CD14-positive monocyte (primary cell): ENCODE measurements around the gene SEC16A. TPM values are rescaled to one million over a fixed set of nuclear protein-coding genes. Genes with fewer than 3 reads are reported as not detected.

ENCODE experiments used
- DNase-seq, 3 donors: peaks; one replicate each; pipeline ENCODE4 v3.0.0-alpha.2; 2011 to 2022
- H2AFZ ChIP-seq: 2 replicates; pipeline ENCODE4 v1.6.0; 2012; ENCODE audit warnings: mild to moderate bottlenecking, low read depth, low read length, inconsistent platforms; ENCODE audit not compliant: insufficient read depth, poor library complexity, severe bottlenecking
- H3K27ac ChIP-seq, 2 donors: 1 replicate in 1 of 2; 2 replicates in 1 of 2; pipeline ENCODE4 v1.5.1; 2012 to 2013; ENCODE audit warnings: low read length in 2 of 2, control low read depth in 1 of 2, inconsistent platforms in 1 of 2, low read depth in 1 of 2, mild to moderate bottlenecking in 1 of 2
- H3K27me3 ChIP-seq, 2 donors: one replicate each; pipeline versions ENCODE4 v1.6.0 to v1.6.1; 2011 to 2013; ENCODE audit warnings: low read length in 2 of 2; ENCODE audit not compliant: control insufficient read depth in 2 of 2, insufficient read depth in 2 of 2
- H3K36me3 ChIP-seq, 2 donors: replicated peaks in 1 of 2; 1 replicate in 1 of 2; 2 replicates in 1 of 2; pipeline versions ENCODE4 v1.5.1 to v1.6.1; 2012 to 2013; ENCODE audit warnings: low read length in 2 of 2, control low read depth in 1 of 2, inconsistent platforms in 1 of 2, mild to moderate bottlenecking in 1 of 2; ENCODE audit not compliant: insufficient read depth in 2 of 2, control insufficient read depth in 1 of 2
- H3K4me1 ChIP-seq, 2 donors: 1 replicate in 1 of 2; 2 replicates in 1 of 2; pipeline versions ENCODE4 v1.5.1 to v1.6.1; 2012 to 2013; ENCODE audit warnings: low read length in 2 of 2, control low read depth in 1 of 2, inconsistent platforms in 1 of 2, mild to moderate bottlenecking in 1 of 2, moderate library complexity in 1 of 2; ENCODE audit not compliant: insufficient read depth in 2 of 2, control insufficient read depth in 1 of 2
- H3K4me2 ChIP-seq: replicated peaks from 2 replicates; pipeline ENCODE3; 2012; ENCODE audit warnings: low read length, moderate library complexity, mild to moderate bottlenecking; ENCODE audit not compliant: poor library complexity, severe bottlenecking; ENCODE audit errors: extremely low read depth
- H3K4me3 ChIP-seq, 3 experiments: fragments of 200-600 bp in 1 of 3; sonication (generic) in 1 of 3; replicated peaks in 1 of 3; 1 replicate in 2 of 3; 2 replicates in 1 of 3; pipeline ENCODE4 v1.5.1; 2011 to 2013; ENCODE audit warnings: low read length in 3 of 3, mild to moderate bottlenecking in 3 of 3, control low read depth in 2 of 3, low read depth in 2 of 3, inconsistent platforms in 1 of 3, moderate library complexity in 1 of 3
- H3K79me2 ChIP-seq: 2 replicates; pipeline ENCODE4 v1.6.0; 2012; ENCODE audit warnings: mild to moderate bottlenecking, control low read depth, inconsistent platforms, low read length, moderate library complexity; ENCODE audit not compliant: insufficient read depth
- H3K9ac ChIP-seq: 2 replicates; pipeline ENCODE4 v1.6.0; 2017; ENCODE audit warnings: low read length, mild to moderate bottlenecking; ENCODE audit not compliant: insufficient read depth, poor library complexity, severe bottlenecking
- H3K9me3 ChIP-seq, 2 donors: replicated peaks in 1 of 2; 1 replicate in 1 of 2; 2 replicates in 1 of 2; pipeline versions ENCODE4 v1.5.1 to v1.6.1; 2012 to 2013; ENCODE audit warnings: low read length in 2 of 2, control low read depth in 1 of 2; ENCODE audit not compliant: control insufficient read depth in 1 of 2, insufficient read depth in 1 of 2
- H4K20me1 ChIP-seq: 2 replicates; pipeline ENCODE4 v1.6.0; 2012; ENCODE audit warnings: mild to moderate bottlenecking, low read length, control low read depth, moderate library complexity; ENCODE audit not compliant: insufficient read depth
- H3K27ac Mint-ChIP-seq, 7 donors: one replicate each; pipeline ENCODE4 v1.8.0; 2020; ENCODE audit warnings: mild to moderate bottlenecking in 7 of 7, mixed read lengths in 7 of 7, moderate library complexity in 6 of 7, inconsistent platforms in 2 of 7
- H3K27me3 Mint-ChIP-seq, 3 donors: one replicate each; pipeline ENCODE4 v1.8.0; 2021 to 2022; ENCODE audit warnings: low read depth in 3 of 3, mild to moderate bottlenecking in 3 of 3, mixed read lengths in 3 of 3, moderate library complexity in 3 of 3, inconsistent platforms in 1 of 3
- H3K36me3 Mint-ChIP-seq, 2 donors: one replicate each; pipeline ENCODE4 v1.8.0; 2020; ENCODE audit warnings: mixed read lengths in 2 of 2, inconsistent platforms in 1 of 2, mild to moderate bottlenecking in 1 of 2
- H3K4me1 Mint-ChIP-seq: one replicate; pipeline ENCODE4 v1.8.0; 2020; ENCODE audit warnings: mild to moderate bottlenecking, mixed read lengths
- H3K4me3 Mint-ChIP-seq, 2 donors: one replicate each; pipeline ENCODE4 v1.8.0; 2020; ENCODE audit warnings: mild to moderate bottlenecking in 2 of 2, mixed read lengths in 2 of 2, moderate library complexity in 1 of 2
- H3K9me3 Mint-ChIP-seq, 7 donors: one replicate each; pipeline ENCODE4 v1.8.0; 2020 to 2022; ENCODE audit warnings: mixed read lengths in 7 of 7, mild to moderate bottlenecking in 6 of 7, moderate library complexity in 6 of 7, inconsistent platforms in 2 of 7
- CTCF ChIP-seq: fragments of 200-600 bp; IDR thresholded peaks from one replicate; pipeline ENCODE4 v1.8.0; 2022; ENCODE audit warnings: antibody characterized with exemption, mild to moderate bottlenecking
- WGBS: methylation state at CpG from one replicate; pipeline ENCODE4 v1.1.5; 2013; ENCODE audit warnings: missing lambda C conversion rate; ENCODE audit not compliant: insufficient coverage; 5-methylcytosine and 5-hydroxymethylcytosine counted together
- intact Hi-C, 2 donors: fragments of 100-400 bp; cut with micrococcal nuclease; formaldehyde crosslinking; loops; one replicate each; pipeline versions ENCODE4 v1.15.0 to v1.15.1; 2023
- polyA plus RNA-seq, 3 donors: library from polyadenylated mRNA; depleted of rRNA in 1 of 3; unstranded in 2 of 3; stranded (reverse) in 1 of 3; fragments of 300-500 nt in 2 of 3; fragments of >200 nt in 1 of 3; fragmentation: Illumina TruSeq in 2 of 3; gene quantifications; 1 replicate in 2 of 3; 2 replicates in 1 of 3; pipeline ENCODE4 v1.2.3, GENCODE V29; 2012 to 2021

SEC16A gene
- polyA plus RNA-seq, 3 donors: 11.1 to 36.8 (median 19.1) TPM

- H3K4me3 Mint-ChIP-seq: no peak overlapping the region
- 98% methylated on average over 20 of the region's 28 CpGs for WGBS
Measured at GRCh38 chr9:136507221-136507991, 24.6 kb upstream of the SEC16A start.

GRCh38 chr9:136506425-136506824, 23.6 kb upstream of the SEC16A start:
- Mint-ChIP-seq H3K27me3 (peaks cover 0 to 4% (median 0%) of the 10 kb centered on the region in 3 donors), H3K36me3 (peaks cover 59 to 94% of the 10 kb centered on the region in 2 donors), H3K27ac (no peak overlapping the region), H3K4me3 (no peak overlapping the region), H3K9me3 (no peaks in the 10 kb centered on the region), H3K4me1 (no peaks in the 10 kb centered on the region)
- Histone ChIP-seq H3K79me2 (no peaks in the 10 kb centered on the region), H3K27ac (no peak overlapping the region), H3K36me3 (peaks cover 98 to 100% of the 10 kb centered on the region in 2 donors), H3K27me3 (no peaks in the 10 kb centered on the region), H3K9me3 (no peaks in the 10 kb centered on the region), H4K20me1 (peaks cover 99% of the 10 kb centered on the region), H3K4me3 (no peak overlapping the region), H3K9ac (no peak overlapping the region), H3K4me1 (no peaks in the 10 kb centered on the region), H2AFZ (no peak overlapping the region), H3K4me2 (no peak overlapping the region)
- intact Hi-C loops: no loop called here
- WGBS: 96% methylated on average over 30 of the region's 30 CpGs
- no peak for TF ChIP-seq CTCF
- no peak for DNase-seq

More at GRCh38 chr9:136507221-136507991, 24.6 kb upstream of the SEC16A start:
- Histone ChIP-seq H3K4me3 (no peak overlapping the region), H3K27me3 (no peaks in the 10 kb centered on the region), H3K27ac (no peak overlapping the region), H3K9me3 (no peaks in the 10 kb centered on the region), H3K4me1 (no peaks in the 10 kb centered on the region), H2AFZ (no peak overlapping the region), H3K36me3 (peaks cover 99 to 100% of the 10 kb centered on the region in 2 donors), H3K4me2 (no peak overlapping the region), H3K9ac (no peak overlapping the region), H3K79me2 (no peaks in the 10 kb centered on the region), H4K20me1 (peaks cover 99% of the 10 kb centered on the region)
- Mint-ChIP-seq H3K36me3 (peaks cover 61 to 95% of the 10 kb centered on the region in 2 donors), H3K9me3 (no peaks in the 10 kb centered on the region), H3K4me1 (no peaks in the 10 kb centered on the region), H3K27me3 (peaks cover 0 to 4% (median 0%) of the 10 kb centered on the region in 3 donors), H3K27ac (no peak overlapping the region)
- no peak for TF ChIP-seq CTCF
- no peak for DNase-seq
- intact Hi-C loops: no loop called here
